Brain pericyte (primary cell): Measurements from ENCODE around the gene SIX1.

Experiments used
- DNase-seq: peaks from one replicate; pipeline ENCODE4 v3.0.0-alpha.2; 2012; ENCODE audit warnings: low read depth, low spot score

SIX1 gene

GRCh38 chr14:60594062-60594461, 55.2 kb downstream of the SIX1 start:
- no peak for DNase-seq
